Stimulated activated CD8-positive, alpha-beta memory T cell treated with anti-CD3 and anti-CD28 coated beads, Interleukin-12 subunit alpha, Interleukin-12 subunit beta, amount 100 ng/mL, for 24 hours (primary cell): ENCODE results near the gene CFAP43.

Experiments
- DNase-seq: peaks from one replicate; pipeline ENCODE4 v3.0.0-alpha.2; 2020; ENCODE audit errors: extremely low read depth

The CFAP43 gene

GRCh38 chr10:104099269-104099668, 132.9 kb downstream of the CFAP43 start:
- DNase-seq: no peak

DNA sequence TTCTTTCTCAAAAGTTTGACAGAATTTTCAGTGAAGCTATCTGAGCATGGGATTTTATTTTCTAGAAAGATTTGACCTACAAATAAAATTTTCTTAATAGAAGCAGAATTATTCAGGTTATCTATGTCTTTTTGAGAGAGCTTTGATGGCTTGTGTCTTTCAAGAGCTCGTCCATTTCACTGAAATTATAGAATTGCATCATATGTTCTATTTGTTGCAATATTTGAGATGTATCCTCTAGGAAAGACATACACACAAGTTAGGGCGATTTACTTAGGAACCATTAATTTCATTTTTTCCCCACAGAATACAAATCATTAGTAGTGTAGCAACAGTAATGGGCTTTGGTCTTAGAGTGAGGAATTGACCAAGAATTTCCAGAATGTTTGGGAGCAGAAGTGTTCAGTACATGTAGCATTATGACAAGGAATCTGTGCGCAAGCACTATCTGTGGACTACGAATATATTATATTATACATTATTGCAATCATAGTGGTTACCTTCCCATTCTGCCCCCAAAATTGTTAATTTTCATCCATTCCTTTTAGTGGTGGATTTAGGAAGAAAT, 133.7 kb downstream of the CFAP43 start:
- no peak for DNase-seq

- DNase-seq: no peak
Measured at GRCh38 chr10:104096692-104097091, 135.5 kb downstream of the CFAP43 start.

DNA sequence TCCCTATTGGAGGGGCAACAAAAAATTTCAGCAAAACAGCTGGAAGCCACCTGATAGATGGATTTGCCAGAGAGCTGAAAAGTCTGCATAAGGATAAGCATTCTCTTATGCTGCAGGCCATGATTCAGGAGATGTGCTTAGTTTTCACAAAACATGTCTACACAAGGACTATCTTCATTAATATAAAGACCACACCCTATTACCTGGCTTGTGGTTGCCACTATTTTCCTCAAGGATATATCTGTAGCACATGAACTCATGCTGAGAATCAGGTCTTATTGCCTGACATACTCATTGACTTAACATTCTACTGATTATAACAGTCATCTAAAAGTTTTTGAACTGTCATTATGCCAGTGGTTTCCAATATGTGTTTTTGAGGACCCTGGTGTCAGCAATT, 139.4 kb downstream of the CFAP43 start:
- DNase-seq: no peak

GRCh38 chr10:104090611-104091010, 141.6 kb downstream of the CFAP43 start:
- DNase-seq: no peak

- no peak for DNase-seq
Measured at GRCh38 chr10:104089621-104090020, 142.5 kb downstream of the CFAP43 start.

DNA sequence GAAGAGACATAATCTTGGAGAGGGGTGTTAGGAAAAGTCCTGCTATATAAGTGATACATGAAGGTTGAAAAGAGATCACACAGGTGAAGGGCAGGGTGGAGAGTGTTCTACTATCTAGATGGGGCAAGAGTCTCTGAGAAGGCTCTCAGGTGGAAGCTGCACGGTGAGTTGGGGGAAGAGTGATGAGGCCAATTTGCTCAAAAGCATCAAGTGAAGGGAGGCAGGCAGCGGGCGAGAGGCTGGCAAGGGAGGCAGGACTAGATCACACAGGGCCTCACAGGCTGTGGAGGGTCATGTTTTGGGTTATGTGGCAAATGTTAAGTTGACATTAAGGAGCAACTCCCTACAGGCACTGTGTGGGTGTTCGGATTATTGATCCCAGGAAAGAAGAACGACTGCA, 143.9 kb downstream of the CFAP43 start:
- DNase-seq: no peak

- DNase-seq: no peak
Measured at GRCh38 chr10:104085801-104086400, 146.3 kb downstream of the CFAP43 start, which contains the start of gene COL17A1. Gene COL17A1, minus strand, starts transcription at chr10:104085880. Its CDS starts 5,207 bp downstream, at chr10:104080673.

- DNase-seq: no peak
Measured at GRCh38 chr10:104084482-104085142, 147.6 kb downstream of the CFAP43 start.

DNA sequence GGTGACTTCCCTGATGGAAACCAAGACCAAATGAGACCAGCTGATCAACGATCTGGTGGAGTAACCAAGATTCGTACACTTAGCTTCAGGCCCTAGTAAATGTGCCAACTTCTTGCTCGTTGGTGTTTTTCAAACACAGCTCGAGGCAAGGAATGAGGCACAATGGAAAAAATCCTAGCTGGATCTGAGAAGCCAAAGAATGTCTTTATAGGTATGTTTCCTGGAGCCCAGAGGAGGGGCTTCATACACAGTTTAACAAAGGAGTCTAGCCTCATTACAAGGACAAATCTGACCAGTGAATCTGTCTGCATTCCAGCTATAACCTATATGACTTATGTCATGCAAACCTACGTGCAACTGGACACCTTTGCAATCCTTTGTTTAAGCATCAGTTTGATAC, 150.2 kb downstream of the CFAP43 start:
- no peak for DNase-seq

- no peak for DNase-seq
Measured at GRCh38 chr10:104080762-104081161, 151.4 kb downstream of the CFAP43 start.
